PFSK-1 (cell line): ENCODE data around the gene LANCL2.

Experiments used
- POLR2AphosphoS5 ChIP-seq: IDR thresholded peaks from 2 replicates; pipeline ENCODE4 v1.6.1; 2012; ENCODE audit warnings: low read depth, mild to moderate bottlenecking, control low read depth, low read length, moderate library complexity
- SIN3A ChIP-seq: IDR thresholded peaks from 2 replicates; pipeline ENCODE4 v1.6.1; 2012; ENCODE audit warnings: mild to moderate bottlenecking, low read length, moderate library complexity, borderline replicate concordance; ENCODE audit not compliant: insufficient read depth
- TAF1 ChIP-seq: IDR thresholded peaks from 2 replicates; pipeline ENCODE4 v1.6.1; 2012; ENCODE audit warnings: low read length, control low read depth, borderline replicate concordance; ENCODE audit not compliant: insufficient read depth

- TF ChIP-seq TAF1 (no peak), SIN3A (no peak), POLR2AphosphoS5 (no peak)
Measured at GRCh38 chr7:55350281-55350680, 14.9 kb upstream of the LANCL2 start.
